GM23338 (cell line): ENCODE data around the gene SERTAD1. TPM values are rescaled to one million over a fixed set of nuclear protein-coding genes. Genes with fewer than 3 reads are reported as not detected.

ENCODE experiments used
- ATAC-seq: fragments of 200-7000 bp; cut with Tn5 transposase; 3 replicates; pipeline ENCODE4 v1.9.1; 2020
- DNase-seq: peaks from one replicate; pipeline ENCODE4 v3.0.0-alpha.2; 2015; ENCODE audit warnings: low spot score
- H2AFZ ChIP-seq: fragments of 200-600 bp; sonication (generic); 2 replicates; pipeline ENCODE4 v1.8.0; 2016; ENCODE audit warnings: antibody characterized with exemption, mild to moderate bottlenecking, moderate library complexity
- H3F3A ChIP-seq: fragments of 200-600 bp; sonication (generic); replicated peaks from 2 replicates; pipeline ENCODE4 v1.8.0; 2017; ENCODE audit warnings: antibody characterized with exemption, mixed run types, low read depth
- H3K27ac ChIP-seq: fragments of 200-600 bp; sonication (generic); 2 replicates; pipeline ENCODE4 v1.6.1; 2016; ENCODE audit warnings: low read depth
- H3K27me3 ChIP-seq: fragments of 200-600 bp; sonication (generic); 2 replicates; pipeline ENCODE4 v1.8.0; 2016; ENCODE audit warnings: mild to moderate bottlenecking, mixed run types, moderate library complexity; ENCODE audit not compliant: insufficient read depth
- H3K36me3 ChIP-seq: fragments of 200-600 bp; sonication (generic); 2 replicates; pipeline ENCODE4 v1.8.0; 2016; ENCODE audit warnings: mild to moderate bottlenecking; ENCODE audit not compliant: insufficient read depth
- H3K4me1 ChIP-seq: fragments of 200-600 bp; sonication (generic); 2 replicates; pipeline ENCODE4 v1.8.0; 2016; ENCODE audit warnings: mild to moderate bottlenecking, moderate library complexity; ENCODE audit not compliant: insufficient read depth
- H3K4me2 ChIP-seq: fragments of 200-600 bp; sonication (generic); 2 replicates; pipeline ENCODE4 v1.7.1; 2017; ENCODE audit warnings: mixed run types
- H3K4me3 ChIP-seq: fragments of 200-600 bp; sonication (generic); 2 replicates; pipeline ENCODE4 v1.6.1; 2016; ENCODE audit warnings: mixed run types
- H3K79me2 ChIP-seq: fragments of 200-600 bp; sonication (generic); replicated peaks from 2 replicates; pipeline ENCODE4 v1.8.0; 2017; ENCODE audit warnings: mild to moderate bottlenecking; ENCODE audit not compliant: insufficient read depth
- H3K9me2 ChIP-seq: fragments of 200-600 bp; sonication (generic); 2 replicates; pipeline ENCODE4 v1.8.0; 2017; ENCODE audit not compliant: insufficient read depth
- H4K20me1 ChIP-seq: fragments of 200-600 bp; sonication (generic); replicated peaks from 2 replicates; pipeline ENCODE4 v1.8.0; 2017; ENCODE audit warnings: mild to moderate bottlenecking; ENCODE audit not compliant: insufficient read depth
- H3K27ac Mint-ChIP-seq: 2 replicates; pipeline ENCODE4 v1.8.0; 2020; ENCODE audit warnings: inconsistent platforms, mild to moderate bottlenecking, moderate library complexity, mixed read lengths
- H3K27me3 Mint-ChIP-seq: 3 replicates; pipeline ENCODE4 v1.8.0; 2022; ENCODE audit warnings: low read depth, mild to moderate bottlenecking, moderate library complexity, mixed read lengths, inconsistent platforms; ENCODE audit not compliant: insufficient read depth, poor library complexity
- H3K36me3 Mint-ChIP-seq: 3 replicates; pipeline ENCODE4 v1.8.0; 2021; ENCODE audit warnings: low read depth, mild to moderate bottlenecking, inconsistent platforms, moderate library complexity, mixed read lengths
- H3K4me1 Mint-ChIP-seq: 3 replicates; pipeline ENCODE4 v1.8.0; 2020; ENCODE audit warnings: mild to moderate bottlenecking, inconsistent platforms, mixed read lengths
- H3K4me3 Mint-ChIP-seq: 3 replicates; pipeline ENCODE4 v1.8.0; 2021; ENCODE audit warnings: moderate library complexity, mild to moderate bottlenecking, inconsistent platforms, mixed read lengths
- H3K9me3 Mint-ChIP-seq: 3 replicates; pipeline ENCODE4 v1.8.0; 2020; ENCODE audit warnings: moderate library complexity, mild to moderate bottlenecking, inconsistent platforms, mixed read lengths
- CREB1 ChIP-seq: fragments of 250-450 bp; sonication (Bioruptor Pico); IDR thresholded peaks from 2 replicates; pipeline ENCODE4 v1.5.0; 2020; ENCODE audit warnings: low read depth, mild to moderate bottlenecking, moderate library complexity
- CTCF ChIP-seq, 2 experiments: fragments of 200-600 bp in 1 of 2; sonication (generic) in 1 of 2; conservative IDR thresholded peaks; 2 replicates each; pipeline versions ENCODE4 v1.5.1 to v1.6.1; 2016 to 2017; ENCODE audit warnings: antibody characterized with exemption in 2 of 2, low read depth in 2 of 2, mild to moderate bottlenecking in 2 of 2, moderate library complexity in 1 of 2
- ETS1 ChIP-seq: IDR thresholded peaks from 2 replicates; pipeline ENCODE4 v1.6.1; 2016; ENCODE audit warnings: antibody characterized with exemption
- EZH2 ChIP-seq: fragments of 200-600 bp; sonication (generic); IDR thresholded peaks from one replicate; pipeline ENCODE4 v1.8.0; 2017; ENCODE audit warnings: antibody characterized with exemption, mild to moderate bottlenecking, low read depth; ENCODE audit not compliant: unreplicated experiment
- EZH2phosphoT487 ChIP-seq: fragments of 200-600 bp; sonication (generic); IDR thresholded peaks from one replicate; pipeline ENCODE4 v1.8.1; 2018; ENCODE audit warnings: antibody characterized with exemption; ENCODE audit not compliant: unreplicated experiment
- JUNB ChIP-seq: IDR thresholded peaks from one replicate; pipeline ENCODE4 v1.6.1; 2016; ENCODE audit warnings: antibody characterized with exemption; ENCODE audit not compliant: unreplicated experiment
- NANOG ChIP-seq: IDR thresholded peaks from 2 replicates; pipeline ENCODE4 v1.6.1; 2016; ENCODE audit warnings: antibody characterized with exemption, borderline replicate concordance
- POLR2AphosphoS5 ChIP-seq: IDR thresholded peaks from 2 replicates; pipeline ENCODE4 v1.6.1; 2016; ENCODE audit warnings: antibody characterized with exemption, low read depth
- REST ChIP-seq: IDR thresholded peaks from one replicate; pipeline ENCODE4 v1.6.1; 2018; ENCODE audit warnings: antibody characterized with exemption; ENCODE audit not compliant: unreplicated experiment
- ZNF114 ChIP-seq: fragments of 250-450 bp; sonication (Bioruptor Pico); IDR thresholded peaks from 2 replicates; pipeline ENCODE4 v1.5.0; 2020; ENCODE audit warnings: mild to moderate bottlenecking, moderate library complexity
- ZNF331 ChIP-seq: fragments of 250-450 bp; sonication (Bioruptor Pico); IDR thresholded peaks from 2 replicates; pipeline ENCODE4 v1.5.0; 2020; ENCODE audit warnings: low read depth, mild to moderate bottlenecking, moderate library complexity
- polyA plus RNA-seq: library from polyadenylated mRNA; unstranded; fragments of >200 nt; fragmentation: Nextera tagmentation; extraction: Ambion mirVana; gene quantifications from 2 replicates; pipeline ENCODE4 v1.2.1, GENCODE V29; 2016
- total RNA-seq: library from RNA; depleted of rRNA; stranded (reverse); fragments of >200 nt; shearing (Covaris generic); gene quantifications from 2 replicates; pipeline ENCODE4 v1.2.3, GENCODE V29; 2014

The SERTAD1 gene
- total and polyA plus RNA-seq, 2 experiments from 2014 or later, result 4.6 to 9.1 TPM

- Mint-ChIP-seq H3K4me1 (peaks cover 39% of the 10 kb centered on the region), H3K4me3 (peak within 1 kb of the TSS; percentile 52), H3K27me3 (peaks cover 6% of the 10 kb centered on the region), H3K27ac (peak within 1 kb of the TSS; percentile 84; the same call in 1 of the 2 replicates), H3K36me3 (no peaks in the 10 kb centered on the region), H3K9me3 (no peaks in the 10 kb centered on the region)
- Histone ChIP-seq H3K9me2 (no peaks in the 10 kb centered on the region), H4K20me1 (no peaks in the 10 kb centered on the region), H3K36me3 (no peaks in the 10 kb centered on the region), H3F3A (0 out of 2 replicates have a peak, but pooled peaks cover 3% of the 10 kb centered on the region), H3K4me3 (peak within 1 kb of the TSS; percentile 42), H3K79me2 (no peaks in the 10 kb centered on the region), H3K4me2 (peak within 1 kb of the TSS; percentile 74), H3K27me3 (no peaks in the 10 kb centered on the region), H3K27ac (no peak within 1 kb of the TSS; the same call in 1 of the 2 replicates), H3K4me1 (peaks cover 25% of the 10 kb centered on the region), H2AFZ (peak within 1 kb of the TSS; percentile 86)
- DNase-seq (peak; percentile 89), ATAC-seq (peak; percentile 74)
- no peak for TF ChIP-seq CTCF (conservative IDR thresholded peaks at IDR 0.05; ENCODE audit: low read depth in 2 of 2)
- TF ChIP-seq JUNB, result no peak
- no peak for TF ChIP-seq EZH2
- no peak for TF ChIP-seq REST
- no peak for TF ChIP-seq ZNF331
- no peak for TF ChIP-seq ZNF114 (CRISPR knock-in tag)
- no peak for TF ChIP-seq ETS1
- no peak for TF ChIP-seq NANOG
- TF ChIP-seq CREB1 (CRISPR knock-in tag), result peak; percentile 97
- TF ChIP-seq EZH2phosphoT487, result no peak
- peak; percentile 47; the same call in 1 of the 2 replicates for TF ChIP-seq POLR2AphosphoS5
Measured at GRCh38 chr19:40413291-40413845, 12.4 kb downstream of the SERTAD1 start, which contains the start of gene PRX. TSS of gene PRX (minus strand) at chr19:40413378. CDS start at chr19:40407932, 5,446 bp downstream.
